Aorta (tissue), 5 donors: ENCODE data around the gene NAB1. TPM values are rescaled to one million over a fixed set of nuclear protein-coding genes. Genes with fewer than 3 reads are reported as not detected.
"Not testable (repeated sequence)": the region's sequence is repeated elsewhere in the genome, so short reads cannot be mapped to it uniquely, and the experiment has no call there.

Experiments
- ATAC-seq: fragments of 200-7000 bp; cut with Tn5 transposase; one replicate; pipeline ENCODE4 v1.9.1; 2022; ENCODE audit warnings: moderate library complexity; ENCODE audit not compliant: low FRiP score
- DNase-seq, 2 donors: peaks; one replicate each; pipeline ENCODE4 v3.0.0-alpha.2; 2020
- H3K27ac ChIP-seq, 2 donors: one replicate each; pipeline ENCODE4 v1.5.1; 2013; ENCODE audit warnings: low read length in 2 of 2, mild to moderate bottlenecking in 2 of 2, moderate library complexity in 2 of 2, control low read depth in 1 of 2, inconsistent platforms in 1 of 2, low read depth in 1 of 2
- H3K27me3 ChIP-seq, 2 donors: one replicate each; pipeline ENCODE4 v1.6.1; 2013; ENCODE audit warnings: control low read depth in 1 of 2, low read length in 1 of 2, mild to moderate bottlenecking in 1 of 2, moderate library complexity in 1 of 2; ENCODE audit not compliant: insufficient read depth in 2 of 2, control insufficient read depth in 1 of 2
- H3K36me3 ChIP-seq, 2 donors: one replicate each; pipeline ENCODE4 v1.6.1; 2013; ENCODE audit warnings: control low read depth in 1 of 2, low read length in 1 of 2, mild to moderate bottlenecking in 1 of 2; ENCODE audit not compliant: insufficient read depth in 2 of 2, control insufficient read depth in 1 of 2
- H3K4me1 ChIP-seq, 2 donors: one replicate each; pipeline ENCODE4 v1.6.1; 2013; ENCODE audit warnings: low read length in 2 of 2, control low read depth in 1 of 2, mild to moderate bottlenecking in 1 of 2, moderate library complexity in 1 of 2; ENCODE audit not compliant: insufficient read depth in 2 of 2, control insufficient read depth in 1 of 2
- H3K4me3 ChIP-seq, 2 donors: one replicate each; pipeline ENCODE4 v1.5.1; 2013; ENCODE audit warnings: low read length in 2 of 2, control low read depth in 1 of 2, mild to moderate bottlenecking in 1 of 2
- H3K9me3 ChIP-seq: one replicate; pipeline ENCODE4 v1.6.1; 2013; ENCODE audit warnings: mild to moderate bottlenecking, low read length; ENCODE audit not compliant: control insufficient read depth
- WGBS, 2 donors: extraction: QIAGEN DNeasy Blood & Tissue Kit; methylation state at CpG; one replicate each; pipeline ENCODE4 v1.1.7; 2013; 5-methylcytosine and 5-hydroxymethylcytosine counted together
- intact Hi-C, 2 donors: fragments of 100-400 bp; cut with DNase I; formaldehyde crosslinking; loops; one replicate each; pipeline versions ENCODE4 v1.14.2 to v1.15.0; 2022
- polyA plus RNA-seq, 2 donors: library from polyadenylated mRNA; stranded (reverse); fragments of 200-250 nt; gene quantifications; one replicate each; pipeline ENCODE4 v1.2.3, GENCODE V29; 2013
- total RNA-seq, 2 donors: library from RNA; stranded (reverse); fragmentation: NEBNext Ultra II Directional; extraction: Animal tissue kit (Norgen Biotek cat#: 25700); gene quantifications; one replicate each; pipeline ENCODE4 v1.2.1, GENCODE V29; 2021
- donor health status: healthy with polysubstance abuse.
- donor health status: Bipolar disorder and iron deficiency.
- donor health status: DM: no; HTN: no; CAD: no.
- donor health status: DM: no; HTN: no; CAD: no.
- donor health status: DM: yes; HTN: yes; CAD: no.

NAB1 gene
- total and polyA plus RNA-seq, 4 donors: 26.9 to 67.8 (median 42.9) TPM

DNA sequence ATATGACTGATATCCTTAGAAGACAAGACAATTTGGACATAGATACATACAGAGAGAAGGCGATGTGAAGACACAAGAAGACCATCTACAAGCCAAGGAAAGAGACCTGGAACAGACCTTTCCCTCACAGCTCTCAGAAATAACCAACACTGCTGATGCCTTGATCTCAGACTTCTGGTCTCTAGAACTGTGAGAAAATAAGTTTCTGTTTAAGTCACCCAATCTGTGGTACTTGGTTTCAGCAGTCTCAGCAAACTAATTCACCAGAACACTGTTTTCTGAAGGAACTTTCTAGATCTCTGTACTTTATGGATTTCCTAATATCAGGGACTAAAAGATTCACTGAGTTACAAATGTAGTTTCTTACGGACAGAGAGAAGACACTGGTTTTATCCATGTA, 58.8 kb downstream of the NAB1 start:
- Histone ChIP-seq H3K27me3 (no peaks in the 10 kb centered on the region), H3K36me3 (no peaks in the 10 kb centered on the region), H3K4me1 (no peaks in the 10 kb centered on the region), H3K27ac (no peak overlapping the region), H3K4me3 (no peak overlapping the region), H3K9me3 (no peaks in the 10 kb centered on the region)
- WGBS, 2 donors: 96 to 99% methylated on average over 2 of the region's 2 CpGs
- no peak for ATAC-seq
- intact Hi-C loops: no loop called here
- DNase-seq: no peak

DNA sequence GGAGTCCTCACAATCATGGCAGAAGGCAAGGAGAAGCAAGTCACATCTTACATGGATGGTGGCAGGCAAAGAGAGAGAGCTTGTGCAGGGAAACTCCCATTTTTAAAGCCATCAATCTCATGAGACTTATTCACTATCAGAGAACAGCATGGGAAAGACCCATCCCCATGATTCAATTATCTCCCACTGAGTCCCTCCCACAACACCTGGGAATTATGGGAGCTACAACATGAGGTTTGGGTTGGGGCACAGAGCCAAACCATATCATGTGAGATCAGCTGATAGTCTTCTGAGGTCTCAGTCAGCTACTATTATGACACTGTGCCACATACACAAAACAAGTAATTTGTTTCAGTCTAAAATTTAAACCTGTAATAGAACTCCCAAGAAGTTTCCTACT, 59.8 kb downstream of the NAB1 start:
- DNase-seq, ATAC-seq, H3K27me3 ChIP-seq, H3K27ac ChIP-seq, H3K9me3 ChIP-seq, H3K4me1 ChIP-seq, H3K36me3 ChIP-seq, intact Hi-C loops, H3K4me3 ChIP-seq: not testable (repeated sequence)

DNA sequence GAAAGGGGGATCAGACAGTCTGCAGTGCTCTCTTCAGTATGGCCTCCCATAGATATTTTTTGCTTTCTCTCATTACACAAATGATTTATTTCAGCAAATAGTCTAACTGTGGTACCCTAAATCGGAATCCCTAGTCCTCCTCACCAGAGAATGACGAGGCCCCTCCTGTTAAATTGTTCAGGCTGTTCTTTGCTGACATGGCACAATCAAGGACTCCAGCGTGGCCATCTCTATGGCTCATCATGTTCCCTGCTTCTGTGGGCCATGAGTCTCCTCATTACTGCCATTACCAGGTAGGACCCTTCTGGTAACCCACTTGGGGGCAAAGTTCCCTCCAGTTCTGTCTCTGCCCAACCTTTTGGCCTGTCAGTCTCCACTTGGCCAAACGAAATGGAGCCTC, 62.2 kb downstream of the NAB1 start:
- ATAC-seq (no peak), DNase-seq (no peak)
- Histone ChIP-seq H3K36me3 (no peaks in the 10 kb centered on the region), H3K4me1 (no peaks in the 10 kb centered on the region), H3K27ac (no peak overlapping the region), H3K27me3 (no peaks in the 10 kb centered on the region), H3K9me3 (no peaks in the 10 kb centered on the region), H3K4me3 (no peak overlapping the region)
- intact Hi-C loops: no loop called here
- WGBS, 2 donors: 91 to 95% methylated on average over 4 of the region's 4 CpGs

DNA sequence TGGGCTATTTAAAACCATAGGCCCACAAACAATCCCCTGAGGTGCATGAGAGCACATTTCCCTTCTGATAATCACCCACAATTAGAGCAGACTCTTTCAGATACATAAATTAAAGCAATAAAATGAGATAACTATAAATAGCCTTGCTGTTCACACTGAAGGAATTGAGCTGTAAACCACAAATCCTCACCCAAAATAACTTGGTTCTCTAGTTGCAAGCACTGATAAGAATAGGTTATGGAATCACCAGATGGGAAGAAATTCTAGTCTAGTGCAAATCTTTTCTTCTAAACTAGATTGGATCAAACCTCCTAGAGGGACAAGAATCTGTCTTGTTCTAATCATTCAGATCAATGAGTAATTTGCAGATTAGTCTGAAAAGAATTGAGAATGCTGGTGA, 64.6 kb downstream of the NAB1 start:
- H3K4me3 ChIP-seq: no peak overlapping the region
- no peaks in the 10 kb centered on the region for H3K4me1 ChIP-seq
- intact Hi-C loops: no loop called here
- ATAC-seq: no peak
- DNase-seq: no peak
- no peak overlapping the region for H3K27ac ChIP-seq
- no peaks in the 10 kb centered on the region for H3K9me3 ChIP-seq
- no peaks in the 10 kb centered on the region for H3K36me3 ChIP-seq
- no peaks in the 10 kb centered on the region for H3K27me3 ChIP-seq

DNA sequence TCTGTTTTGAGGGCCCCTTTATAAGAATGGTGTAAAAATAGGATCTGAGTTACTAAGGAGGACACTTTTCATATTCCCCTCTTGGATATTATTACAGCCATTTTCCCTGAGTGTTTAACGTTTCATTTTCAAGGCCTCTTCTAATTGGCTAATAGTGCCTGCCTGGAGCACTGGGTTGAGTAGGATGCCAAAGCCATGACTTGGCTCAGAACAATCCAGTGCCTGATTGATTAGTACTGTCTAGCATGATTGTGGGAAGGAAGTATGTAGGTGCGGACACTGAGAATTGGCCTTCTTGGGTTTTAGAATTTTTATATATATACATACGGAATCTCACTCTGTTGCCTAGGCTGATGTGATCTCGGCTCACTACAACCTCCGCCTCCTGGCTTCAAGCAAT, 66.1 kb downstream of the NAB1 start:
- no peaks in the 10 kb centered on the region for H3K36me3 ChIP-seq
- WGBS, 2 donors: 88% methylated on average over 5 of the region's 5 CpGs
- H3K4me1 ChIP-seq: no peaks in the 10 kb centered on the region
- H3K27ac ChIP-seq: no peak overlapping the region
- DNase-seq (no peak), ATAC-seq (no peak)
- intact Hi-C loops: no loop called here
- no peak overlapping the region for H3K4me3 ChIP-seq
- H3K27me3 ChIP-seq: no peaks in the 10 kb centered on the region
- no peaks in the 10 kb centered on the region for H3K9me3 ChIP-seq

DNA sequence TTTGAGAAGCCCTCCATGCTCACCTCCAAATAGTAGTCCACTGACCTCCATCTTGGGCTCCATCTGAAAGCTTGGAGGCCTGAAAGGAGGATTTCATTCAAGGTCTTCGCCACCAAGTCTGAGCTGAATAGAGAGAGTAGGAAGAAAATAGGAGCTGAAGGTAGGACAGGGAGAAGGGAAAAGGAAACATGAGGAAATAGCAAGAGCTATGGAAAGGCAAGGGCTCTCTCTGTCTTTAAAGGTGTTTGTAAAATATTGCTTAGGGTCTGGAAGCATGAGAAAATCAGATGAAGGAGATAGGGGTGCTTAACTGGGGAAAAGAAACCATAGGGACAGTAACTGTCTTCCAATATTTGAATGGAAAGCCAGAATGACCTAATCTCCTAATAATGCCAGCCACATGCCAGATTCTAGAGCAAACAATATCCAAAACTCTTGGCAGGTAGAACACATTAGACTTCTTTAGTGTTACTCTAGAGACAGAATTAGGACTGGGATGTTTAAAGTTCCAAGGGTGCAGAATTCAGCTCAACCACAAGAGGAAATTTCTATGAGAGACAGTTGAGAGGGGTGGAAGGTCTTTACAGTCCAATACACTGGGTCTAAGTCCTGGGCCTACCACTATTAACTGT, 67.4 kb downstream of the NAB1 start:
- intact Hi-C loops: no loop called here
- DNase-seq: no peak
- Histone ChIP-seq H3K27ac (no peak overlapping the region), H3K4me1 (no peaks in the 10 kb centered on the region), H3K36me3 (no peaks in the 10 kb centered on the region), H3K27me3 (no peaks in the 10 kb centered on the region), H3K9me3 (no peaks in the 10 kb centered on the region), H3K4me3 (no peak overlapping the region)
- 97 to 98% methylated on average over 1 of the region's 1 CpG for WGBS, 2 donors
- ATAC-seq: no peak

DNA sequence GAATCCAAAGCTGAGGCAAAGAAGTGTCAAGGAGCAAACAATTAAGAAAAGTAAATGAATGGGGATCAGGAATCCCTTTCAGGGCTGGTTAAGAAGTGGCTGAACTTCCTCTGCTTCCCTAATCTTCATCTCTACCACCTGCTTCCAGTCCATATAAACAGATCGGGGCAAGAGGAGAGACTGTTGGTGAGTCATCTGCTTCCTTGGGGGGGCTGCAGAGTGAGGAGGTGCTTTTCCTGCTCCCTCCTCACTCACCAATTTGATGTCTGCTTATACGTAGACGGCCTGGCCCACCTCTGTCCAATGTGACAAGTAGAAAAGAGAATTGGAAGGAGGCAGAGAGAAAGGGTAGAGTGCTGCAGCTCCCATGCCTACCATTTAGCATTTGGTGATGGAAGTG, 68.4 kb downstream of the NAB1 start:
- DNase-seq (no peak), ATAC-seq (no peak)
- Histone ChIP-seq H3K4me1 (no peaks in the 10 kb centered on the region), H3K27me3 (no peaks in the 10 kb centered on the region), H3K4me3 (no peak overlapping the region), H3K9me3 (no peaks in the 10 kb centered on the region), H3K36me3 (no peaks in the 10 kb centered on the region), H3K27ac (no peak overlapping the region)
- WGBS, 2 donors: 93 to 95% methylated on average over 3 of the region's 3 CpGs
- intact Hi-C loops: no loop called here

DNA sequence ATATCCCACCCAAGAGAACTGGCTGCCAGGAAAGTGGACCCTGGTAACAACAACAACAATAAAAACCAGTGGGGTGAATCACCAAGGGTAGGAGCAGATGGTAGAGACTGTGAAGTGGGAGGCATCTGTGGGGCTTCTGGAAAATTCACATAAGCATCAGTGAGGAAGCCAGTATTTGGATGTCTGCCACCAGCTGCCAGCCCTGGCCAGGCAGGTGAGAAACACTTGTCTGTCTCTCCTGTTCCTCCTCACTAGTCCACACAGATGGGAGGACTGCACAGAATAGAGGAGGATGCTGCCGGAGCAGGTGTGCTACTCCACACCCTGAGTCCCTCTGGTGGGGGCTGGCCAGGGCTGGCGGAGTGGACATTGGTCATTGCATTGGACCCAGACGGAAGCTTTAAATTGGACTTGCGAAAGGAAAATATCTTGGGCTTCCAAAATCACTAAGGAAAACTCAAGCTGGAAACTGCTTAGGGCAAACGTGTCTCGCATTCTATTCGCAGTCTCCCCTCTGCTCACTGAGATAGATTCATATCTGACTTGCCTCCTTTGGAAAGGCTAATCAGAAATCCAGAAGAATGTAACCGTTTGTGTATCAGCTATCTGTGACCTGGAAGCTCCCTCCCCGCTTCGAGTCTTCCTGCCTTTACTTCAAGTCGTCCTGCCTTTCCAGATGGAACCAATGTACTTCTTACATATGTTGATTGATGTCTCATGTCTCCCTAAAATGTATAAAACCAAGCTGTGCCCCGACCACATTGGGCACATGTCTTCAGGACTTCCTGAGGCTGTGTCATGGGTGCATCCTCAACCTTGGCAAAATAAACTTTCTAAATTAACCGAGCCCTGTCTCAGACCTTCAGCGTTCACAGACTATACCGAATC, 69.1 kb downstream of the NAB1 start:
- Histone ChIP-seq H3K36me3 (no peaks in the 10 kb centered on the region), H3K9me3 (no peaks in the 10 kb centered on the region), H3K4me1 (no peaks in the 10 kb centered on the region), H3K27ac (no peak overlapping the region), H3K27me3 (no peaks in the 10 kb centered on the region), H3K4me3 (no peak overlapping the region)
- DNase-seq (no peak), ATAC-seq (no peak)
- intact Hi-C loops: no loop called here
- WGBS, 2 donors: 77 to 80% methylated on average over 15 of the region's 15 CpGs
